HepG2 (cell line): ENCODE measurements around the gene TFAP2E. TPM values are rescaled to one million over a fixed set of nuclear protein-coding genes. Genes with fewer than 3 reads are reported as not detected.
A peak's percentile ranks its signal among the peaks of the same experiment; 100 is the strongest.

ENCODE experiments used
- ARID4A ChIP-seq: sonication (generic); formaldehyde crosslinking; IDR thresholded peaks from 2 replicates; pipeline ENCODE4 v1.5.0; 2020; ENCODE audit warnings: mild to moderate bottlenecking, missing genetic modification reagents, borderline replicate concordance
- FOXP4 ChIP-seq: sonication (generic); formaldehyde crosslinking; IDR thresholded peaks from 2 replicates; pipeline ENCODE4 v1.4.0; 2020; ENCODE audit warnings: missing genetic modification reagents
- MBNL3 ChIP-seq: fragments of 250-450 bp; sonication (Bioruptor Pico); conservative IDR thresholded peaks from 2 replicates; pipeline ENCODE4 v1.8.0; 2022; ENCODE audit warnings: mild to moderate bottlenecking, inconsistent platforms
- MTA3 ChIP-seq: sonication (generic); formaldehyde crosslinking; IDR thresholded peaks from 2 replicates; pipeline ENCODE4 v1.4.0; 2020; ENCODE audit warnings: missing genetic modification reagents
- PHF8 ChIP-seq: sonication (generic); formaldehyde crosslinking; IDR thresholded peaks from 2 replicates; pipeline ENCODE4 v1.5.0; 2020; ENCODE audit warnings: missing genetic modification reagents
- REXO4 ChIP-seq: sonication (generic); formaldehyde crosslinking; IDR thresholded peaks from 2 replicates; pipeline ENCODE4 v1.8.0; 2022; ENCODE audit warnings: missing genetic modification reagents, mild to moderate bottlenecking, borderline replicate concordance
- SCMH1 ChIP-seq: sonication (generic); formaldehyde crosslinking; IDR thresholded peaks from 2 replicates; pipeline ENCODE4 v1.9.0; 2021; ENCODE audit warnings: missing genetic modification reagents, mild to moderate bottlenecking, borderline replicate concordance
- SMAD1 ChIP-seq: sonication (generic); formaldehyde crosslinking; IDR thresholded peaks from 2 replicates; pipeline ENCODE4 v1.4.0; 2020; ENCODE audit warnings: missing genetic modification reagents, low read depth, mild to moderate bottlenecking, borderline replicate concordance
- SOX6 ChIP-seq, 2 experiments: fragments of 450-650 bp in 1 of 2; sonication (generic) in 1 of 2; formaldehyde crosslinking in 1 of 2; IDR thresholded peaks; 2 replicates each; pipeline versions ENCODE4 v1.4.0 to v1.6.1; 2017 to 2020; ENCODE audit warnings: antibody characterized with exemption in 1 of 2, mild to moderate bottlenecking in 1 of 2, missing genetic modification reagents in 1 of 2
- SYNCRIP ChIP-seq: fragments of 200-400 bp; formaldehyde crosslinking; IDR thresholded peaks from 2 replicates; pipeline ENCODE4 v1.6.1; 2018; ENCODE audit warnings: mild to moderate bottlenecking, low read depth, low read length; ENCODE audit not compliant: insufficient read depth
- TEAD3 ChIP-seq: optimal IDR thresholded peaks from 2 replicates; pipeline ENCODE3; 2016; ENCODE audit warnings: borderline replicate concordance
- ZNF350 ChIP-seq: sonication (generic); formaldehyde crosslinking; IDR thresholded peaks from 2 replicates; pipeline ENCODE4 v1.4.0; 2020; ENCODE audit warnings: mild to moderate bottlenecking, low read depth, missing genetic modification reagents, borderline replicate concordance
- ZNF383 ChIP-seq: sonication (generic); formaldehyde crosslinking; IDR thresholded peaks from 2 replicates; pipeline ENCODE4 v1.4.0; 2020; ENCODE audit warnings: missing genetic modification reagents, mild to moderate bottlenecking, borderline replicate concordance
- ZNF543 ChIP-seq: sonication (generic); formaldehyde crosslinking; IDR thresholded peaks from 2 replicates; pipeline ENCODE4 v1.4.0; 2020; ENCODE audit warnings: mild to moderate bottlenecking, missing genetic modification reagents
- ZNF569 ChIP-seq: sonication (generic); formaldehyde crosslinking; IDR thresholded peaks from 2 replicates; pipeline ENCODE4 v1.5.0; 2020; ENCODE audit warnings: mild to moderate bottlenecking, missing genetic modification reagents, moderate library complexity, borderline replicate concordance
- ZNF605 ChIP-seq: sonication (generic); formaldehyde crosslinking; IDR thresholded peaks from 2 replicates; pipeline ENCODE4 v1.8.0; 2022; ENCODE audit warnings: mild to moderate bottlenecking, missing genetic modification reagents
- ZNF646 ChIP-seq: sonication (generic); formaldehyde crosslinking; IDR thresholded peaks from 2 replicates; pipeline ENCODE4 v1.9.0; 2021; ENCODE audit warnings: mild to moderate bottlenecking, missing genetic modification reagents
- polyA plus RNA-seq, 8 experiments: library from polyadenylated mRNA; depleted of rRNA in 3 of 8; stranded (reverse) in 7 of 8; unstranded in 1 of 8; fragments of >200 nt; fragmentation: Illumina TruSeq in 4 of 8; extraction: Trizol in 4 of 8; gene quantifications; 2 replicates each; pipeline versions ENCODE4 v1.2.1 to v1.2.3, GENCODE V29; 2011 to 2016; ENCODE audit warnings: low read depth in 4 of 8, missing spikeins in 1 of 8, mixed read lengths in 1 of 8; ENCODE audit not compliant: insufficient read depth in 1 of 8
- total RNA-seq, 5 experiments: library from RNA; depleted of rRNA; stranded (reverse); fragments of >200 nt; fragmentation: Illumina TruSeq; extraction: Trizol; gene quantifications; 2 replicates each; pipeline ENCODE4 v1.2.3, GENCODE V29; 2016; ENCODE audit warnings: low read depth in 1 of 5

TFAP2E gene
- total and polyA plus RNA-seq, 2 of the 13 experiments (the other 11 are each of a cell fraction or from before 2014, with no cell fraction given) = 0.31 to 0.41 TPM

- TF ChIP-seq PHF8 (CRISPR knock-in tag) (peak; percentile 1), MBNL3 (CRISPR knock-in tag) (no peak), SYNCRIP (no peak), ZNF646 (CRISPR knock-in tag) (peak; percentile 84), FOXP4 (peak; percentile 47; the same call in 1 of the 2 replicates), MTA3 (CRISPR knock-in tag) (no peak), REXO4 (CRISPR knock-in tag) (no peak), SCMH1 (no peak), ZNF350 (no peak), ZNF569 (CRISPR knock-in tag) (no peak), ZNF383 (CRISPR knock-in tag) (no peak), ZNF605 (no peak), TEAD3 (CRISPR knock-in tag) (peak; percentile 71), SOX6 (IDR thresholded peaks at IDR 0.05) (no peak), SOX6 (CRISPR knock-in tag; IDR thresholded peaks at IDR 0.05) (peak; percentile 25; the same call in 1 of the 2 replicates), SMAD1 (CRISPR knock-in tag) (no peak), ZNF543 (no peak), ARID4A (CRISPR knock-in tag) (no peak)
- TF ChIP-seq, all 625 proteins: peak for 26
These were observed 2.4 kb downstream of the TFAP2E start (continued) for GRCh38 chr1:35575416-35575958.
